Skeletal muscle tissue (tissue), 5 donors: ENCODE results near the gene SEPTIN12. TPM values are rescaled to one million over a fixed set of nuclear protein-coding genes. Genes with fewer than 3 reads are reported as not detected.

Source experiments
- H3K27ac ChIP-seq: one replicate; pipeline ENCODE4 v1.7.0; 2013; ENCODE audit warnings: mild to moderate bottlenecking, low read depth, low read length, inconsistent platforms
- H3K27me3 ChIP-seq, 3 donors: one replicate each; pipeline ENCODE4 v1.7.0; 2013; ENCODE audit warnings: low read length in 3 of 3; ENCODE audit not compliant: control insufficient read depth in 3 of 3, insufficient read depth in 3 of 3
- H3K36me3 ChIP-seq, 3 donors: one replicate each; pipeline ENCODE4 v1.7.0; 2013; ENCODE audit warnings: low read length in 3 of 3; ENCODE audit not compliant: control insufficient read depth in 3 of 3, insufficient read depth in 3 of 3
- H3K4me1 ChIP-seq, 3 donors: one replicate each; pipeline ENCODE4 v1.7.0; 2013; ENCODE audit warnings: low read length in 3 of 3, mild to moderate bottlenecking in 3 of 3; ENCODE audit not compliant: control insufficient read depth in 3 of 3, insufficient read depth in 3 of 3
- H3K4me3 ChIP-seq, 3 donors: one replicate each; pipeline ENCODE4 v1.7.0; 2013; ENCODE audit warnings: low read length in 3 of 3
- H3K9ac ChIP-seq, 3 donors: one replicate each; pipeline ENCODE4 v1.7.0; 2013; ENCODE audit warnings: low read length in 3 of 3, mild to moderate bottlenecking in 3 of 3, moderate library complexity in 2 of 3, low read depth in 1 of 3
- H3K9me3 ChIP-seq, 3 donors: one replicate each; pipeline ENCODE4 v1.7.0; 2013; ENCODE audit warnings: low read length in 3 of 3; ENCODE audit not compliant: control insufficient read depth in 3 of 3
- small RNA-seq: library from RNA; depleted of rRNA; stranded (forward); fragments of <200 nt; gene quantifications from one replicate; pipeline ENCODE3, GENCODE V24; 2014
- total RNA-seq: library from RNA; depleted of rRNA; stranded (reverse); fragments of >200 nt; gene quantifications from one replicate; pipeline ENCODE4 v1.2.3, GENCODE V29; 2014
- donor health status: Osteomylitis.

Gene SEPTIN12
- total RNA-seq, 1 donor from 2014 or later, result not detected

DNA sequence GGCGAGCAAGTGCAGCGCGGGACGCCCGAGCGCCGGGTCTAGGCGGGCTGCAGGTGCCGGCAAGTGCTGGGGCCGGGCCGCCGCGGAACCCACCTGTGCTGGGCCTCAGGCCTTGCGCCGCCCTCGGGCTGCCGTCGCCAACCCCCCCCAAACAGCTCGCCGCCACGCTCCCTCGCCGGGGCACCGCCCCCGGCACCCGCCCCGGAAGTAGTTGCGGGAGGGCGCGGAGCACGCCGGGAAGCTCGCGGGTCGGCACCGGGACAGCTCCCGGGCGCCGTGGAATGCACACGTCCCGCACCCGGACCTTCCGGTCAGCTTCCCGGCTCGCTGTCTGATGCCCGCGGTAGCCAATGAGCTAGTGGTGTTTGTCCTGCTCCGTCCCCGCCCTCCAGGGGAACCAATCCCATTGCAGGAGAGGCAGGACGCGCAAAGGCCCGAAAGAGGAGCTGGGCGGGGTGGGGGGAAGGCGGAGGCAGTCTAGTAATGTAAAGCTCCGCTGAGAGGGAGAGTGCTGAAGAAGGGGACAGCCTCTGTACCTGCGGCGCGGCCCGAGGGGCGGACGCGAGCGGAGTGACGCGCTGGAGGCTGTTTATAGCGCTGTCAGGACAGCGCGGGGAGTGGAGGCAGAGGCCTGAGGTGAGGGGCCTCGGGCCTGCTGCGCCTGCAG lies 53.9 kb downstream of the SEPTIN12 start, which contains the start of the genes ANKS3 and DNAAF8:
ANKS3 (minus strand) TSS at position 209 of the 667 bp plus-strand sequence. CDS start 4,122 bp downstream, outside the sequence.
DNAAF8 (plus strand) TSS at position 475 of the 667 bp plus-strand sequence. CDS start 1,978 bp downstream, outside the sequence.
- peak within 1 kb of the TSS; percentile 90 to 98 (median 95) for H3K4me3 ChIP-seq
- H3K27me3 ChIP-seq, result peaks cover 0 to 2% (median 0%) of the 10 kb centered on the region in 3 donors

DNA sequence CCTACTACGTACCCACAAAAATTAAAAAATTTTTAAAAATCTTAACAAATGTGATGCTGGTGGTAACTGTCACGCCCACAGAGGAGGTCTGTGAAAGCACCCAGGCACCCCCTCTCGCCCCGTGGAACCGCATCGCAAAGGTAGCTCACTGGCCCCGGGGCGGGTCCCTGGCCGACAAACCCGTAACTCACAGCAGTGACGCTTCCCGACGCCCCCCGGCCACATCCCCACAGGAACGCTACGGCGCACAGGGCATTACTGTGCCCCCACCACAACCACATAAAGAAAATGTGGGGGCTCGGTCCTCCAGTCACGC lies 54.4 kb downstream of the SEPTIN12 start:
- peaks cover 10 to 20% (median 15%) of the 10 kb centered on the region in 3 donors for H3K36me3 ChIP-seq
- H3K9me3 ChIP-seq, result no peaks in the 10 kb centered on the region
- H3K4me3 ChIP-seq, result peak overlapping the region; percentile 85 to 98 (median 95)
- peak overlapping the region; percentile 86 for H3K27ac ChIP-seq
- H3K9ac ChIP-seq, result peak overlapping the region; percentile 77 to 91 (median 86)
- peaks cover 0 to 2% (median 0%) of the 10 kb centered on the region in 3 donors for H3K27me3 ChIP-seq
- H3K4me1 ChIP-seq, result peaks cover 6 to 20% (median 8%) of the 10 kb centered on the region in 3 donors

More for the DNA sequence above, 53.9 kb downstream of the SEPTIN12 start, which contains the start of the genes ANKS3 and DNAAF8:
- Histone ChIP-seq H3K27ac (peak within 1 kb of the TSS; percentile 86), H3K36me3 (peaks cover 6 to 15% (median 10%) of the 10 kb centered on the region in 3 donors), H3K9me3 (no peaks in the 10 kb centered on the region), H3K9ac (peak within 1 kb of the TSS; percentile 77 to 91 (median 86)), H3K4me1 (peaks cover 6 to 20% (median 8%) of the 10 kb centered on the region in 3 donors)

DNA sequence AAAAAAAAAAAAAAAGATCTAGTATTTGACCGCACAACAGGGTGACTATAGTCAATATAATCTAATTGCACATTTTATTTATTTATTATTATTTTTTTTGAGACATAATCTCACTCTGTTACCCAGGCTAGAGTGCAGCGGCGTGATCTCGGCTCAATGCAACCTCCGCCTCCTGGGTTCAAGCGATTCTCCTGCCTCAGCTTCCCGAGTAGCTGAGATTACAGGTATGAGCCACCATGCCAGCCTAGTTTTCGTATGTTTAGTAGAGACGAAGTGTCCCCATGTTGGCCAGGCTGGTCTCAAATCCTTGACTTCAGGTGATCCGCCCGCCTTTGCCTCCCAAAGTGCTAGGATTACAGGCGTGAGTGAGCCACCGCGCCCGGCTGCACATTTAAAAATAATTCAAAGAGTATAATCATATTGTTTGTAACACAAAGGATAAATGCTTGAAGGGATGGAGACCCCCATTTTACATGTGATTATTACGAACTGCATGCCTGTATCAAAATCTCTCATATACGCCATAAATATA lies 54.9 kb downstream of the SEPTIN12 start:
- Histone ChIP-seq H3K27me3 (peaks cover 0 to 1% (median 0%) of the 10 kb centered on the region in 3 donors), H3K9ac (peak overlapping the region; percentile 77 to 91 (median 86)), H3K4me1 (peaks cover 6 to 20% (median 8%) of the 10 kb centered on the region in 3 donors), H3K4me3 (peak overlapping the region; percentile 85 to 98 (median 95)), H3K36me3 (peaks cover 14 to 23% (median 19%) of the 10 kb centered on the region in 3 donors), H3K9me3 (no peaks in the 10 kb centered on the region), H3K27ac (peak overlapping the region; percentile 86)

DNA sequence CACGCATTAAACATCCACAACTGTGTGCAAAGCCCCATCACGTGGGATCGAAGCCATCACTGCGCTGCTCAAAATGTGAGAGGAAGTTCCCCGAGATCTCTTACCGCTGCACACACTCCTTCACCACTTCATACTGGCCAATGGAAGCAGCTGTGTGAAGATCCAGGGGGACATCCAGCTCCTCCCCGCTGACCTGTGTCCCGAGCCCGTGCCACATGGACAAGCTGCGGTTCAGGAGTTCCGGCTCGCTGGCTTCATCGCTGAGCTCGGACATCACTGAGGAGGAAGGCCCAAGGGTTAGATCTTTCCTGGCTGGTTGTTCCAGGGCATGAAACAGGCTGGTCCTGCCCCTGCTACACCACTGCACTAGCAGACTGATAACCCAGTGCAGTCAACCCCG lies 58.3 kb downstream of the SEPTIN12 start:
- Histone ChIP-seq H3K27me3 (no peaks in the 10 kb centered on the region), H3K27ac (no peak overlapping the region), H3K36me3 (peaks cover 27 to 46% (median 43%) of the 10 kb centered on the region in 3 donors)

DNA sequence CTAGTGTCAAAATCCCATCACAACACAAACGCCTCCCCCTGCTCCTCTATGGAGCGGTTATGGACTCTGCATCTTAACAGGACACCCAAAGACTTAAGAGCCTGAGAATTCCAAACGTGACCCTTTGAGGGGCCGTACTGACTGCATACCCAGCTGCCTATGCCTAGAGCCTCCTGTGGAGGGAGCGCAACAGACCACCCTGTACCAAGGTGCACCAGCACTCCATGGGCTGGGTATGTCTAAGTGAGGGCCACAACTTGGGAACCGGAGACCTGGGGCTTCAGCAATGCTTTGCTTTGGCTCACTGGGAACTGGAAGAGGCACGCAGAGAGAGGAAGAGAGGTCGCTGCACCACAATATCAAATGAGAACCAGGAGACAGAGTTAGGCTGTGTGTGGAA lies 59.5 kb downstream of the SEPTIN12 start:
- Histone ChIP-seq H3K36me3 (peaks cover 27 to 51% (median 44%) of the 10 kb centered on the region in 3 donors), H3K4me3 (no peak overlapping the region)

More for the DNA sequence above, 58.3 kb downstream of the SEPTIN12 start:
- Histone ChIP-seq H3K4me3 (no peak overlapping the region), H3K4me1 (peaks cover under 1 to 11% (median 3%) of the 10 kb centered on the region in 3 donors), H3K9ac (no peak overlapping the region), H3K9me3 (no peaks in the 10 kb centered on the region)

More for the DNA sequence above, 59.5 kb downstream of the SEPTIN12 start:
- Histone ChIP-seq H3K9ac (no peak overlapping the region), H3K4me1 (peaks cover 0 to 3% (median under 1%) of the 10 kb centered on the region in 3 donors), H3K9me3 (no peaks in the 10 kb centered on the region), H3K27ac (no peak overlapping the region), H3K27me3 (no peaks in the 10 kb centered on the region)

Small RNA genes within 50 kb of the gene (small RNA-seq; reads per million reads assigned to genes)
- not detected for gene RF00017

Other genes with a start within 250 kb of the SEPTIN12 start
- 7.8 TPM for gene CDIP1, start 249.6 kb downstream of the SEPTIN12 start, total RNA-seq
- 0.52 TPM for gene C16orf96, start 232.0 kb downstream of the SEPTIN12 start, total RNA-seq
- 1.0 TPM for gene UBALD1, start 173.5 kb downstream of the SEPTIN12 start, total RNA-seq
- gene MGRN1, start 163.5 kb downstream of the SEPTIN12 start, total RNA-seq, result 16.2 TPM
- gene NUDT16L1, start 94.8 kb downstream of the SEPTIN12 start, total RNA-seq, result 28.2 TPM
- 15.1 TPM for gene ANKS3, start 54.1 kb downstream of the SEPTIN12 start, total RNA-seq
- 0.52 TPM for gene DNAAF8, start 53.8 kb downstream of the SEPTIN12 start, total RNA-seq
- gene ZNF500, start 21.2 kb downstream of the SEPTIN12 start, total RNA-seq, result 6.8 TPM
- not detected for gene SMIM22, start 7.0 kb upstream of the SEPTIN12 start, total RNA-seq
- gene ROGDI, start 14.3 kb upstream of the SEPTIN12 start, total RNA-seq, result 13.0 TPM
- gene GLYR1, start 58.9 kb upstream of the SEPTIN12 start, total RNA-seq, result 25.1 TPM
- gene UBN1, start 59.1 kb upstream of the SEPTIN12 start, total RNA-seq, result 11.0 TPM
- gene PPL, start 148.8 kb upstream of the SEPTIN12 start, total RNA-seq, result 1.6 TPM
- gene SEC14L5, start 170.0 kb upstream of the SEPTIN12 start, total RNA-seq, result 1.0 TPM
- gene NAGPA, start 245.6 kb upstream of the SEPTIN12 start, total RNA-seq, result 5.2 TPM